H1 (cell line): ENCODE data around the gene PLPPR3. TPM values are rescaled to one million over a fixed set of nuclear protein-coding genes. Genes with fewer than 3 reads are reported as not detected.

ENCODE experiments used
- CHD7 ChIP-seq: fragments of 300-600 bp; sonication (generic); IDR thresholded peaks from 2 replicates; pipeline ENCODE4 v1.7.1; 2012; ENCODE audit warnings: low read length, moderate library complexity, mild to moderate bottlenecking, inconsistent platforms; ENCODE audit not compliant: insufficient replicate concordance
- GABPA ChIP-seq: IDR thresholded peaks from 2 replicates; pipeline ENCODE4 v1.6.1; 2011; ENCODE audit warnings: mild to moderate bottlenecking, low read length, moderate library complexity, borderline replicate concordance; ENCODE audit not compliant: insufficient read depth
- JUND ChIP-seq: IDR thresholded peaks from 2 replicates; pipeline ENCODE4 v1.6.1; 2011; ENCODE audit warnings: mild to moderate bottlenecking, improper control_type of control experiment, low read length
- KDM1A ChIP-seq: fragments of 200-600, 300-600 bp; sonication (generic); IDR thresholded peaks from 2 replicates; pipeline ENCODE4 v1.7.1; 2016; ENCODE audit warnings: mild to moderate bottlenecking, low read length, borderline replicate concordance
- SP1 ChIP-seq: IDR thresholded peaks from 2 replicates; pipeline ENCODE4 v1.6.1; 2011; ENCODE audit warnings: low read depth, low read length
- TCF12 ChIP-seq: IDR thresholded peaks from 2 replicates; pipeline ENCODE4 v1.6.1; 2011; ENCODE audit warnings: low read depth, mild to moderate bottlenecking, low read length
- polyA plus RNA-seq, 7 experiments: library from polyadenylated mRNA; depleted of rRNA in 3 of 7; stranded (reverse) in 5 of 7; unstranded in 2 of 7; fragments of >200 nt in 5 of 7; fragments of 200-250 nt in 2 of 7; gene quantifications; 1 replicate in 5 of 7; 2 replicates in 1 of 7; 4 replicates in 1 of 7; pipeline versions ENCODE4 v1.2.1 to v1.2.3, GENCODE V29; 2011 to 2013; ENCODE audit warnings: missing spikeins in 2 of 7, mixed read lengths in 2 of 7
- total RNA-seq: library from RNA; stranded (reverse); fragmentation: NEBNext Ultra II Directional; extraction: Animal tissue kit (Norgen Biotek cat#: 25700); gene quantifications from 2 replicates; pipeline ENCODE4 v1.2.1, GENCODE V29; 2021

Gene PLPPR3
- total and polyA plus RNA-seq, 2 of the 8 experiments (the other 6 are each of a cell fraction or from before 2014, with no cell fraction given), result 71.7 to 76.4 TPM

DNA sequence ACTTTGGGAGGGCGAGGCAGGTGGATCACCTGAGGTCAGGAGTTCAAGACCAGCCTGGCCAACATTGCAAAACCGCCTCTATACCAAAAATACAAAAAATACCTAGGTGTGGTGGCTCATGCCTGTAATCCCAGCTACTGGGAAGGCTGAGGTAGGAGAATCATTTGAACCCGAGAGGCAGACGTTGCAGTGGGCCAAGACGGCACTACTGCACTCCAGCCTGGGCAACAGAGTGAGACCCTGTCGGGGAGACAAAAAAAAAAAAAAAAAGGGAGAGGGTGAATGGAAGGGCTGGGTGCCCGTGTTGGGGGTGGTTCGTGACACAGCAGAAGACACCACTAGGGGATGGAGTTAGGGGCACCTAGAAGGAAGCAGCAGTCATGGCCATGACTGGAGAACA, 48.6 kb upstream of the PLPPR3 start (continued):
- TF ChIP-seq CHD7, result no peak
- no peak for TF ChIP-seq KDM1A
- no peak for TF ChIP-seq SP1
- TF ChIP-seq GABPA, result no peak
- no peak for TF ChIP-seq JUND
- no peak for TF ChIP-seq TCF12
